NCI-H2107 treated with DMSO at 0.1 percent for 48 hours (cell line): ENCODE data around the gene GRID1.

Experiments used
- DNase-seq: peaks from one replicate; lab custom pipeline; 2025; ENCODE audit not compliant: unreplicated experiment; lab: John Stamatoyannopoulos, UW

GRID1 gene

DNA sequence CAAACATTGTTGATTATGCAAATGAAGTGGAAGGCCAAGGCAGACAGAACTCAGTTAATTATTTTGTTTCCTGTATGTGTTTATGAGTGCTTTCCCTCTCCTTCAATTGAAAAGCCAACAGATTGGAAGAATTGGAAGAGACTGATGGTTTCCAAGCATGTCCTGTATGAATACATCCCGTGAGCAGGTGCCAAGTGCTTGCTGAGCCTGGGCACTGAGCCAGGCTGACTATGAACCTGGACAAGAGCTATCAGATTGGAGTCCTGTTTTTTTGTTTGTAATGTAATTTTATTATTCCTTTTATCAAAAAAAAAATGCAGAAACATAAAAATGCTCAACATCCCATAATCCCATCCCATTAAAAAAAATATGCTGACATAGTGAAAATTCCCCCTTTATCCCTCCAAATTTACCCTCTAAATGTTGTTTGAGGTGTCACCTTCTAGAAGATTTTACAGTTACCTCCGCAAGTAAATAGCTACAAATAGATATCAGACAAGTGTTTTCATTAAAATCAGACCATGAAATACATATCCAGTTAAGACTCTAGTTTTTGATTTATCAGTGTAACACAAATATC is 449.5 kb downstream of the GRID1 start:
- DNase-seq = peak; percentile 54

DNA sequence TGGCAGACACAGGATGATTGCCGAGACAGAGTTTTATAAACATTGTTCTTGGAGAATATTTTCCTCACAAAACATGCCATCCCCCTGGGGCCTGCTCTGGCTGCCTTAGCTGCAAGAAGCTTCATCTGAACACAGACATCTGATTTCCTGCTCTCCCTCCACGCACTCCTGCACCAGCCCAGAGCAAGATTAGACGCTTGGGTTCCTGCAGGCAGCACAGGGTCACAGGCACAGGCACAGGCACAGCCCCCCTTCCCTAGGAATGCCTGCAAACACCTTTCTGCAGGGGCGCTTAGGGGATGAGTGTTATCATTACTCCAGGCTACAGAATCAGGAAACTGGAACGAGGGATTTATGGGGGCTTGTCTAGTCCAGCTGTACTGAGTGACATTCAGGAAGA is 450.3 kb downstream of the GRID1 start:
- no peak for DNase-seq

GRCh38 chr10:85915245-85915846 is 451.2 kb downstream of the GRID1 start:
- DNase-seq = no peak

- no peak for DNase-seq
These were observed 451.9 kb downstream of the GRID1 start for GRCh38 chr10:85914720-85915119.

GRCh38 chr10:85908462-85908861 is 458.1 kb downstream of the GRID1 start:
- DNase-seq = no peak

DNA sequence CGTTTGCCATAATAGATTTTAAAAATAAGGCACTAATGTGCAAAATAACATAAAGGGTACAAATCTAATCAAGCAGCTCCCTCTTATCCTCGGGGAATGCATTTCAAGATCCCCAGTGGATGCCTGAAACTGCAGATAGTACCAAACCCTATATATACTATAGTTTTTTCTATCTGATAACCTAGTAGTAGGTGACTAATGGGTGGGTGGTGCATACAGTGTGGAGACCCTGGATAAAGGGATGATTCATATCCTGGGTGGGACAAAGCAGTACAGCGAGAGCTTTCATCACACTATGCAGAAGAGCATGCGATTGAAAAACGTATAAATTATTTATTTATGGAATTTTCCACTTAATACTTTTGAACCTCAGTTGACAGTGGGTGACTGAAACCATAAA is 464.5 kb downstream of the GRID1 start:
- DNase-seq = no peak

- no peak for DNase-seq
These were observed 465.0 kb downstream of the GRID1 start for GRCh38 chr10:85901599-85901998.

DNA sequence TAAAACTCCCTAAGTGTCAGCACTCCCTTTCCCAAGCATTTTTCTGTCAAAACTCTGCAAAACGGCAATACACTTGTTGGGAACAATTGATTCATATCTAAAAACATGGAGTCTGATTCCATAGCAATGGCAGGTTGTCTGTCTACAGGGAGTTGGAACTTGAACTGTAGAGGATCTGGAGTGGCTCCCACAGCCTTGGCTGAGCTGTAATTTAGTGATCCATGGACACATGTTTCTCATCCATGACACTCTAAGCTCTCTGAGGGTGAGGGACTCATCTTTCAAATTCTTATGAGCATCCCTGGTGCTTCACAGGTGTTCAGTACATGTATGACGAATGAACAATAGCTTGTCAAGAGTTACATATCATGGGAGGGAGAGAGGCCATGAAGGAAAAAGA is 466.1 kb downstream of the GRID1 start:
- no peak for DNase-seq

GRCh38 chr10:85900061-85900460 is 466.5 kb downstream of the GRID1 start:
- DNase-seq = no peak

- no peak for DNase-seq
These were observed 475.1 kb downstream of the GRID1 start for GRCh38 chr10:85891472-85891871.

DNA sequence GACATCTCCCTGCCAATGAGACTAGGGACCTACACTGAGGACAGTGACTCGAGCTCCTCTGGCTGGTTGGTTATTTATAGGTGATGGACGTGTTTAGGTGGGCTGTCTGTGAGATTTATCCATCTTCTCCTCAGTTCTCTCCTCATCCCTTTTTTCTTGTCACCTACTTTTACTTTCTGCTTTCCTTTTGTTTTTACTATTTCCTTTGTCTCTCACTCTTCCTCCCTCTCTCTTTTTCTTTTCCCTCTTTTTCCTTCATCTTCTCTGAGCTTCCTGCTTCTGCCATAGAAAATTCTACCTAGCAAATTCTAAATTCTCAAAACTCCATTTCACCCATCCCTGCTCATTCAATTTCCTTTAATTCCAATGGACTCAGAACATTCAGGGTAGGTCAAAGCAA is 478.0 kb downstream of the GRID1 start:
- DNase-seq = no peak

DNA sequence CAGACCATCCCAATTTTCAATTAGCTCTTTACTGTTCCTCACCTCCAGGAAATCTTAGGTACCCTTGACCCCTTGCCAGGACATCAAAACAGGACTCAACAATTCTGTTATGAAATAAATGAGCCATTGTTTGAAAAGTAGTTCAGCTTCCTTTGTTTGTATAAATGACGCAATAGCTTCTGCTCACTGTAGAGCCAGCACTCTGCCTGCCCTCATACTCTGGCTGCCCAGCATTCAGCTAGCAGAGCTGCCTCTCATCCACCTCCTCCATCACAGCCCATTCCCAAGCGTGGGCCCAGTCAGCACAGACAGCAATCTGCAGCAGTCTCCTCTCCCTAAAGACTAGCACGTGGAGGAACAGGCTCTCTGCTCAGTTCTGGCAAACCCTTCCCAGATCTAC is 478.6 kb downstream of the GRID1 start:
- no peak for DNase-seq

DNA sequence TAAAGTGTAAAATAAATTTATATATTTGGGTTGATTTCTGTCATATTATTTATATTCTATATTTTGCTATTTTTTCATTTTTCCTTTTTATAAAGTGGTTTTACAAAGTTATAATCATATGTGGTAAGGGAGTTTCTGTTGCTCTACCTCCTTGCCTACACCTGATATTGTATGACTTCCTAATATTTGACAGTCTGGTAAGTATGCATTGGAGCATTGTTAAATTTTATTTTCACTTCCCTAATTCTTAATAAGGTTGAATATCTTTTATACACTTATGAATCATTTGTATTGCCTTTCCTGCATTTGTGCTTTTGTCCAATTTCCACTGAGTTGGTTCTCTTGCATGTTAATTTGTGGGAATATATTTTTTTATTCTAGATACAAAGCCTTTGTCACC is 492.4 kb downstream of the GRID1 start:
- no peak for DNase-seq

- DNase-seq = no peak
These were observed 493.5 kb downstream of the GRID1 start for GRCh38 chr10:85873063-85873462.

DNA sequence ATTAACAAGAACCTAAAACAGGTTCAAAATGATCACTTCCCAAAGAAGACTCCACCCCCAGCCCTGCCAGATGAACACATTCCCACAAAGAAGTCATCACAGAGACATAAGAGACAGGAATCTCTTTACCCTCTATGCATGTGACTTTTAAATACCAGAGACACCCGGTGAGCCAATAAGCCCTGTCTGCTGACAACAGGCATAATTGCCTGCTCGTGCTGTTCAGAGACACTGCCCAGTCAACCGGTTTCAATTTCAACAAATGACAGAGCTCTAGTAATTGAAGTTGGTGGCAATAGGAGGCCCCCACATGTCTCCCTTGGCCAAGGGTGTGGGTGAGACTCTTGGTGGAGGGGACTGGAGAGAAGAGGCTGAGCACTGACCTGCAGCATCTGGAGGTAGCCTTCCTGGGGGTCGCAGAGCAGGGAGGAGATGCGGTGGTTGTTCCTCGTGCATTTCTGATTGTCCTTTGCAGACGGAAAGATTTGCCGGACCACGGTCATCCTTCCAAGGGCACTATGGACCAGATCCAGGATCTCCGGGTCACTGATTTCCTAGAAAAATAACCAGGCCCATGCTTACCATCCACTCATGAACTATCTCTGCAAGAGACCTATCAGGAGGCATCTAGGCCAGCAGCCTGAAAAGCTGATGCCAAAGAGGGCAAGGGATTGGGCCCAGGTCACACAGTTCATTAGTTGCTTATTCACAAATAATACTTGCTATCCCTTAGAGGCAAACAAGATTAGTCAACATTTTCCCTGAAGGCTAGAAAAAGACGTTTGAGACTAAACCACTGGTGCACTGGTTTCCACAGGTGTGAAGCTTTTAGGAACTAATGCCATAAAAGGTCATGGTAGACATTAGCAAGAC is 497.7 kb downstream of the GRID1 start:
- no peak for DNase-seq

DNA sequence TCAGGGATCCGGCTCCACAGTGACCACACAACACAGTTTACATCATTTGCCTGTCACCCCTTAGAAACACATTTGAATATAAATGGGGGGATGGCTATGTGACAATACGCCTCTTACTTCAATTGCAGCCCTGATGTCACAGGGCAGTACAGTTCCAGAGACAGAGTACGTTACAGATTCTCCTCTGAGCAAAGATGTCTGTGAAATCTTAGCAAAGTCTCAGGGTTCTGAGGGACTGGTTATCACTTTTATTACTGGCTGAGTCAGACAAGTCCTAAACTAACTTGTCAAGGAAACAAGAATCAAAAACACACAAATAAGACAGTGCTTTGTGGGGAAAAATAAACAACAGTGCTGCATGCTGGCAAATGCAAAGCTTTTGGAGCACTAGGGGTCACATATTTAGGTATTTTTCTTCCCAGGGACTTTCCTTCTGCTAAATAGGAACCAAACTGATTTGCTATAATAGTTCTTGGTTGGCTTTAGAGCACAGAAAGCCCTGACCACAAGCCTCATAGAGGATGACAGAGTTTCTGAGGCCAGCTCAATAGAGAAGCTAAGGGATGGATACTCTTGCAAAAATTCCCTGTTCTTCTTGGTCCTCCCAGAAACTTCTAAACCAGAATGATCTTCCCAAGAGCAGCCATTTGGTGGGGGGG is 501.6 kb downstream of the GRID1 start:
- no peak for DNase-seq

DNA sequence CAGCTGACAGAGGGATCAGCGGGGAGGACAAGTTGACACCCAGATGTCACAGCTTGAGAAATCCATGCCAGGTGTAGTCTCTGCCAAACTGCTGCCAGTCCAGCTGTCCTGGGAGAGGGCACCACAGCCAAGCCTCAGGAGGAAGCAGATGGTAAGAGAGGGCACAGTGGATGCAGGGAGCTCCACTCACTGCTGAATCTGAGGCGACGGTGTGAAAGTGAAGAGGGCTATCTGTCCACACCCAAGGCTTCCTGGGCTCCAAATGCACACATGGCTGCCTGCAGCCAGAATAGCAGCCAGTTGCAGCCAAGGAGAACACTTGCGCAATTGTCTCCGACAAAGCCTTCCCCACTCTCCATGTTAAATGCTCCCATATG is 502.4 kb downstream of the GRID1 start:
- DNase-seq = no peak

DNA sequence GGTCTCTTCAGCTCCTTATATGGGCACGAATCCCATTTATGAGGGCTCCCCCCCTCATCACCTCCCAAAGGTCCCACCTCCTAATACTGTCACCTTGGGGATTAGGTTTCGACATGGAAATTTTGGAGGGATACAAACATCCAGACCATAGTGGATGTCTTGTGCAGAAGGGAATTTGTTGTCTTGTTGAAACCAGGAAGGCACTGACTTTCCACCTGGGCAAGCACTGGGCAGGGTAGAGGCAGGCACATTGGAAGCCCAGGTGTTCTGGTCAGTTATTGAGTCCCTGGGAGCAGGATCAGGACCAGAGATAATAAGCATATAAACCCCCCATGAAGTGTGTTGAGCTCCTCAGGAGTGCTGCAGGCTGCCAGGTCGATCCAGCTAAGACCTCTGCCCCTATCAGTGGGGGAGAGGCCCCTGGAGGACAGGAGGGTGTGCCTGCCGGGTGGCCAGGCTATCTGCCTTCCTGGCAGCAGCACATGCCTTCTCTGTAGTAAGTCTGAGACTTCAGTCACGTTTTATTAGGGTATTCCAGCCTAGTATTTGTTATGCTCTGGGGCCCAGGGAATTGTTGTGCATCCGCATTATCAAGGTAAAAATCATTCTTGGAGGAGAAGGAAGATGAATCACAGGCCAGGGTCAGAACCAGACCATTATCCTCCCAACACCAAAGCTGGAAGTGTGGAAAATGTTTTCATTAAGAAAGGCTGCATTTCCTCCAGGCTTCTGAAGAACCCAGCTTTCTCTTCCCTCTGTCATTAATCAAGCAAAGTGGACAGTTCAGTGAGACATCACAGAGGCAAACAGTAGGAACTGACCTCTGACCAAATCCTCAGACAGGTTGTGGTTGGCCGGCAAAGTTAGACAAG is 503.1 kb downstream of the GRID1 start:
- no peak for DNase-seq

- DNase-seq = no peak
These were observed 503.8 kb downstream of the GRID1 start for GRCh38 chr10:85862771-85863170.

DNA sequence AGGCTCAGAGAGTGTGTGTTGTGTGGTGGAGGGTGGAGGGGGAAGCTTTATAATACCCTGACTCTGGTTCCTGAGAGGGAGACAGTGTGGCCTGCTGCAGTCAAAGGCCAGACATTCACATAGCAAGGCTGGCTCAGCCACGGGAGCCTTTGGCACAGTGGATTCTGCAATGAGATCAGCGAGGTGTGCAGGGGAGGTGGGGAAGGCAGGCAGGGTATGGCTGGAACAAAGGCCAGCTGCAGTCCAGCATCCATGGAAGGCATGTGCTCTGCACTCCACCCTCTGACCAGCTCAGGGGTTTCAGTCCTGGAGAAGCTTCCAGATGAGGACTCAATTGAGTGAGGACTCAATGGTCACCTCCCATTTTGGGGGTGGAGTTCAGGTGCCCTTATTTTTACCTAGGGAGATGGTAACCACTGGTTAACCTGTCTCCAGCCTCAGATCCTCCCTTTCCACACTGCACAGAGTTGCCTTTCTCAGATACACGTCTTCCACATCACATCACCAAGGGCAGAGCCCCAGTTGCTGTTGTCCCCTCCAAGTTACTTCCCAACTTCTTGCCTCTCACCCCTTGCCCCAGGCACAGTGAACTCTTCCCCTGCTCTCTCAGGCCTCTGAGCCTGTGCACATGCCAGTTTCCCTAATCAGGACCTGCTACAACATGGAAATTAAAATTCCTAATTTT is 504.9 kb downstream of the GRID1 start:
- no peak for DNase-seq
